Skeletal muscle satellite cell (primary cell): Measurements from ENCODE around the gene ANAPC1.
"Not testable (repeated sequence)": the region's sequence is repeated elsewhere in the genome, so short reads cannot be mapped to it uniquely, and the experiment has no call there.

ENCODE experiments used
- H3K27me3 ChIP-seq: 2 replicates; pipeline ENCODE4 v1.7.0; 2013; ENCODE audit warnings: low read length; ENCODE audit not compliant: control insufficient read depth, insufficient read depth
- H3K36me3 ChIP-seq: 2 replicates; pipeline ENCODE4 v1.7.0; 2013; ENCODE audit warnings: mild to moderate bottlenecking, control low read depth, low read length; ENCODE audit not compliant: insufficient read depth
- H3K4me1 ChIP-seq: 2 replicates; pipeline ENCODE4 v1.7.0; 2013; ENCODE audit warnings: low read length; ENCODE audit not compliant: control insufficient read depth, insufficient read depth
- H3K4me2 ChIP-seq: 2 replicates; pipeline ENCODE4 v1.7.0; 2013; ENCODE audit warnings: mild to moderate bottlenecking, low read length
- H3K4me3 ChIP-seq: 2 replicates; pipeline ENCODE4 v1.7.0; 2013; ENCODE audit warnings: low read length
- H3K9ac ChIP-seq: 2 replicates; pipeline ENCODE4 v1.7.0; 2013; ENCODE audit warnings: mild to moderate bottlenecking, low read depth, low read length, moderate library complexity
- H3K9me3 ChIP-seq: replicated peaks from 2 replicates; pipeline ENCODE4 v1.7.0; 2013; ENCODE audit warnings: mild to moderate bottlenecking, control low read depth, low read length

The ANAPC1 gene

DNA sequence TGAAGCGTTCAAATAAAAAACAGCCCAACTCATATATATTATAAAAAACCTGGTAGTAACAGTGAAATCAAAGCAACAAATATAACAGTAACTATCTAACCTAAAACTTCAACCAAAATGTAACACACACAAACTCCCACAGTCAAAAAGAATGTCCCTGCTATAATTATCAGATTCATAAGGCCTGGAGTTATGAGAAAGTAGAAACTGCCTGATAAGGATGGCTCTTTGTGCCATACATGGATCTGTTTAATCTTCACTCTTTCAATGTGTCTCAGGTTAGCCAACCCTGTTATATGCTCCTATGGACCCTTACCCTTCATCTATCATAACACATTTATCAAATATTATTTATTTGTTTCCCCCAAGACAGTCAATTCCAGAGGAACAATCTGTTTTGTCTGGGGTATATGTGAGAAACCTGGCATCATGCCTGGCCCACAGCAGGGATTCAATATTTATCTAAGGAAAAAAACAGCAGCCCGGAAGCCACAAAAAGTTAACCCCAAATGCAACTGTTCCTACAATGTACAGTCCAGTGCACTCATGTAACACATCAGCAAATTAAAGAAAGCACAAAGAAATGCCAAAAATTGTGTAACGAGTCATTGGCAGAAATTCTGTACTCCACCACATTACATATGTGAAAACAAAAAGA is 44.2 kb downstream of the ANAPC1 start:
- H3K9me3 ChIP-seq, H3K4me2 ChIP-seq, H3K27me3 ChIP-seq, H3K4me3 ChIP-seq, H3K9ac ChIP-seq, H3K36me3 ChIP-seq, H3K4me1 ChIP-seq: not testable (repeated sequence)

GRCh38 chr2:111838992-111839391 is 45.0 kb downstream of the ANAPC1 start:
- H3K4me1 ChIP-seq, H3K9ac ChIP-seq, H3K4me3 ChIP-seq, H3K27me3 ChIP-seq, H3K4me2 ChIP-seq, H3K36me3 ChIP-seq, H3K9me3 ChIP-seq: not testable (repeated sequence)

DNA sequence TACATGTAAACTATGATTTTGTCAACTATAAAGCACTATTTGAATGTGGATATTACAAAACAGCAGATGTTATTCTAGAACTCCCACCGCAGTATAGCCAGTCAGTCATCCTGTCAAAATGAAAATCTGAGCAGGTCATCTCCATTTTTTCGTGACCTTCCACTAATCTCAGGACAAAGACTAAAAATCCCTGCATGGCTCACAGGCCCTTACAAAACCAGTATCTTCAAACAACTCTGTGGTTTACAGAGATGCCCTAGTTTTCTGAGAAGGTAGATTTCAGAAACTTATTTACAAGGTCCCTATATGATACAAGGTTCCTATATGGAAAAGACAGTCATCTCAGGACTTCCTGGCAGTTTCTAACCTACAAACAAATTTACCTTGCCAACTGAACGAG is 49.8 kb downstream of the ANAPC1 start:
- H3K9ac ChIP-seq, H3K36me3 ChIP-seq, H3K4me2 ChIP-seq, H3K27me3 ChIP-seq, H3K4me3 ChIP-seq, H3K4me1 ChIP-seq, H3K9me3 ChIP-seq: not testable (repeated sequence)

GRCh38 chr2:111830479-111830878 is 53.5 kb downstream of the ANAPC1 start:
- not testable (repeated sequence) for H3K9me3 ChIP-seq, H3K36me3 ChIP-seq, H3K9ac ChIP-seq, H3K4me2 ChIP-seq, H3K4me1 ChIP-seq, H3K4me3 ChIP-seq, H3K27me3 ChIP-seq

- not testable (repeated sequence) for H3K4me1 ChIP-seq, H3K4me2 ChIP-seq, H3K9ac ChIP-seq, H3K9me3 ChIP-seq, H3K4me3 ChIP-seq, H3K27me3 ChIP-seq, H3K36me3 ChIP-seq
Observed at GRCh38 chr2:111828217-111828766, 55.7 kb downstream of the ANAPC1 start.

- not testable (repeated sequence) for H3K27me3 ChIP-seq, H3K4me3 ChIP-seq, H3K9ac ChIP-seq, H3K4me1 ChIP-seq, H3K9me3 ChIP-seq, H3K36me3 ChIP-seq, H3K4me2 ChIP-seq
Observed at GRCh38 chr2:111812970-111813622, 70.9 kb downstream of the ANAPC1 start.

DNA sequence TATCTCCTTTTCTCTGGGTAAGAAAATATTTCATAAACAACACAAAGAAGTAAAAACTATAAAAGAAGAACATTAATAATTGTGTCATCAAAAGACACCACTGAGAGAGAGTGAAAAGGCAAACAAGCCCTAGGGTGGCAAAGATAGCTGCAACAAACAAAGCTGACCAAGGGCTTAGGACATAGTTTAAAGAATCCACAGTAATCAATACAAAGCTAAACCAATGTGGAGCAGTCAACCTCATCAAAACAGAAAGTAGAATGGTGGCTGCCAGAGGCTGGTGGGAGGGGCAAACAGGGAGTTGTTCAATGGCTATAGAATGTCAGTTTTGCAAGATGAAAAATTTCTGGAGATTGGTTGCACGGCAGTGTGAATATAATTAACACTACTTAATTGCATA is 93.4 kb downstream of the ANAPC1 start:
- H3K4me2 ChIP-seq, H3K4me1 ChIP-seq, H3K36me3 ChIP-seq, H3K27me3 ChIP-seq, H3K9ac ChIP-seq, H3K4me3 ChIP-seq, H3K9me3 ChIP-seq: not testable (repeated sequence)

GRCh38 chr2:111784081-111784480 is 99.9 kb downstream of the ANAPC1 start:
- not testable (repeated sequence) for H3K27me3 ChIP-seq, H3K4me3 ChIP-seq, H3K4me2 ChIP-seq, H3K9ac ChIP-seq, H3K9me3 ChIP-seq, H3K4me1 ChIP-seq, H3K36me3 ChIP-seq

DNA sequence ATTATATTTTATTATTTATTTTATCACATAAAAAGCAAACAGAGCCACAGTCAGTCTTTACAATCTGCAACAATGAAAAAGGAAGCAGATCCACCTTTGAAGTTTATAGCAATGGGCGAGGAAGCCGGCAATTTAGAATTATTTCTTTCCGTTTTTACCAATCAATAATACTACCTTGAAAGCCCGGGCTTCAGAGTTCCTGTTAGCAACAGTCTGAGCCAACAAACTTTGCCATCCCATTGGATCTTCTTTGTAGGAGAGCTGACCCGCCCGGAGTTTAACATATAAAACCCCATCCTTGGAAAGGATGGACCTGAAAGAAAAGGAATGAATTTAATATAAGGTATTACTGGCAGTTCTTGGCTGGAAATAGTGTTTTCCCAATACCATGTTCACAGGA is 101.8 kb downstream of the ANAPC1 start:
- not testable (repeated sequence) for H3K27me3 ChIP-seq, H3K4me1 ChIP-seq, H3K36me3 ChIP-seq, H3K4me2 ChIP-seq, H3K9ac ChIP-seq, H3K4me3 ChIP-seq, H3K9me3 ChIP-seq

GRCh38 chr2:111781443-111782094 is 102.4 kb downstream of the ANAPC1 start:
- not testable (repeated sequence) for H3K27me3 ChIP-seq, H3K4me1 ChIP-seq, H3K9me3 ChIP-seq, H3K4me3 ChIP-seq, H3K4me2 ChIP-seq, H3K9ac ChIP-seq, H3K36me3 ChIP-seq

GRCh38 chr2:111777155-111777554 is 106.8 kb downstream of the ANAPC1 start:
- not testable (repeated sequence) for H3K9me3 ChIP-seq, H3K36me3 ChIP-seq

DNA sequence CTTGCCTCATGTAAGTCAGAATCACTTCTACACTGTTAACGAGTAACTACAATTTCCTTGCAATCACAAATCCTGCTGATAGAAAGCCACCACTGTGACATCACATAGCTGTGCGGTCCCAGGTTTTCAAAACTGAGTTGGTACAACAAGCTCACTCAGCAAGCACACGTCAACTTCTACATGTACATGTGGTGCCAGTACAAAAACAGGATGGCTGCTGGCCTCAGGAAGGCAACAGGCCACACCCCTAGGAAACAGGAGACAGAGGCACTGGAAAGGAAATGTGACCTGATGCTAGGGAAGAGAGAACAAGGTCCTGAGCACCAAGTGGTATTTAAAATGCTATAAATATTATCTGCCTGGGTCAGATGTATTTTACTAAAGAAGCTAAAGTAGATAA is 107.7 kb downstream of the ANAPC1 start:
- not testable (repeated sequence) for H3K27me3 ChIP-seq, H3K9ac ChIP-seq, H3K4me3 ChIP-seq, H3K36me3 ChIP-seq, H3K4me1 ChIP-seq, H3K4me2 ChIP-seq, H3K9me3 ChIP-seq

More at GRCh38 chr2:111777155-111777554, 106.8 kb downstream of the ANAPC1 start:
- H3K4me2 ChIP-seq, H3K27me3 ChIP-seq, H3K4me3 ChIP-seq, H3K9ac ChIP-seq, H3K4me1 ChIP-seq: not testable (repeated sequence)
